Measurements from ENCODE around the gene CDH23. TPM values are rescaled to one million over a fixed set of nuclear protein-coding genes. Genes with fewer than 3 reads are reported as not detected.
A peak's percentile ranks its signal among the peaks of the same experiment; 100 is the strongest.

The CDH23 gene
- total RNA-seq, 1 donor from 2014 or later = 0.29 TPM

GRCh38 chr10:71687480-71687879 lies 290.8 kb downstream of the CDH23 start:
- peaks cover 4% of the 10 kb centered on the region for H3K4me1 Mint-ChIP-seq
- no peak for ATAC-seq (ENCODE audit: low read depth)
- POLR2A ChIA-PET = interaction anchor here (0.5 kb wide), 1 partner anchor 472 kb away, joined by 5 read pairs; no protein-coding TSS in a partner anchor
- H3K9me3 Mint-ChIP-seq = peaks cover 6% of the 10 kb centered on the region
- intact Hi-C loops (cut with micrococcal nuclease) = no loop called here
- CTCF ChIA-PET = no interaction called here
- H3K36me3 Mint-ChIP-seq (ENCODE audit: low read depth) = no peaks in the 10 kb centered on the region
- no peaks in the 10 kb centered on the region for H3K27me3 Mint-ChIP-seq
- H3K4me3 Mint-ChIP-seq = no peak overlapping the region
- no peak for DNase-seq
- TF ChIP-seq CTCF (IDR thresholded peaks at IDR 0.05) = no peak
- H3K27ac Mint-ChIP-seq = no peak overlapping the region

- no peak for ATAC-seq (ENCODE audit: low read depth)
- peak overlapping the region; percentile 71 for H3K27ac Mint-ChIP-seq
- H3K4me3 Mint-ChIP-seq = no peak overlapping the region
- H3K9me3 Mint-ChIP-seq = peaks cover 6% of the 10 kb centered on the region
- ChIA-PET POLR2A (no interaction called here), CTCF (no interaction called here)
- intact Hi-C loops (cut with micrococcal nuclease) = no loop called here
- no peaks in the 10 kb centered on the region for H3K36me3 Mint-ChIP-seq (ENCODE audit: low read depth)
- no peak for TF ChIP-seq CTCF (IDR thresholded peaks at IDR 0.05)
- no peak for DNase-seq
- H3K4me1 Mint-ChIP-seq = peaks cover 10% of the 10 kb centered on the region
- H3K27me3 Mint-ChIP-seq = no peaks in the 10 kb centered on the region
These were observed 291.5 kb downstream of the CDH23 start for GRCh38 chr10:71688256-71688655.

GRCh38 chr10:71690094-71690720 lies 293.5 kb downstream of the CDH23 start:
- CTCF ChIA-PET = interaction anchor here (0.6 kb wide), 1 partner anchor 81 kb away, joined by 3 read pairs; no protein-coding TSS in a partner anchor
- Mint-ChIP-seq H3K4me1 (peaks cover 25% of the 10 kb centered on the region), H3K4me3 (no peak overlapping the region), H3K9me3 (peaks cover 6% of the 10 kb centered on the region), H3K36me3 (ENCODE audit: low read depth) (no peaks in the 10 kb centered on the region), H3K27me3 (no peaks in the 10 kb centered on the region), H3K27ac (no peak overlapping the region)
- ATAC-seq (ENCODE audit: low read depth) (no peak), DNase-seq (no peak)
- TF ChIP-seq CTCF (IDR thresholded peaks at IDR 0.05) = no peak
- POLR2A ChIA-PET = no interaction called here
- intact Hi-C loops (cut with micrococcal nuclease) = loop anchor here (5.0 to 10.0 kb wide), 2 partner anchors 57 to 315 kb away; no protein-coding TSS in a partner anchor

GRCh38 chr10:71691405-71691804 lies 294.7 kb downstream of the CDH23 start:
- Mint-ChIP-seq H3K27ac (no peak overlapping the region), H3K9me3 (peaks cover 6% of the 10 kb centered on the region), H3K27me3 (no peaks in the 10 kb centered on the region), H3K4me3 (no peak overlapping the region), H3K4me1 (peaks cover 37% of the 10 kb centered on the region), H3K36me3 (ENCODE audit: low read depth) (no peaks in the 10 kb centered on the region)
- TF ChIP-seq CTCF (IDR thresholded peaks at IDR 0.05) = no peak
- ChIA-PET POLR2A (interaction anchor here (0.6 kb wide), 1 partner anchor 374 kb away, joined by 3 read pairs; no protein-coding TSS in a partner anchor), CTCF (interaction anchor here (1.0 to 1.1 kb wide), 2 partner anchors 17 to 82 kb away, joined by 3 to 4 read pairs; partner anchors contain the start of gene VSIR)
- no peak for DNase-seq
- no peak for ATAC-seq (ENCODE audit: low read depth)
- intact Hi-C loops (cut with micrococcal nuclease) = loop anchor here (5.0 to 10.0 kb wide), 2 partner anchors 56 to 317 kb away; no protein-coding TSS in a partner anchor

GRCh38 chr10:71692598-71693306 lies 296.0 kb downstream of the CDH23 start:
- Mint-ChIP-seq H3K4me3 (no peak overlapping the region), H3K27me3 (no peaks in the 10 kb centered on the region), H3K27ac (no peak overlapping the region), H3K9me3 (peaks cover 6% of the 10 kb centered on the region), H3K4me1 (peaks cover 50% of the 10 kb centered on the region), H3K36me3 (ENCODE audit: low read depth) (no peaks in the 10 kb centered on the region)
- no peak for ATAC-seq (ENCODE audit: low read depth)
- ChIA-PET POLR2A (interaction anchor here (0.8 to 2.8 kb wide), 6 partner anchors 16 to 316 kb away, joined by 3 to 17 read pairs (median 5); no protein-coding TSS in a partner anchor), CTCF (interaction anchor here (0.7 to 0.8 kb wide), 2 partner anchors 19 to 81 kb away, joined by 3 read pairs; partner anchors contain the start of gene VSIR)
- intact Hi-C loops (cut with micrococcal nuclease) = loop anchor here (5.0 to 10.0 kb wide), 2 partner anchors 55 to 318 kb away; no protein-coding TSS in a partner anchor
- TF ChIP-seq CTCF (IDR thresholded peaks at IDR 0.05) = no peak
- DNase-seq = no peak

Measured in activated B cell treated with CpG ODN at 0.5 μM for 24 hours (primary cell).